GM12874 (cell line): ENCODE data around the gene MGAT5.

Experiments used
- TF ChIP-seq, protein P1 (sequence below): IDR thresholded peaks from 2 replicates; pipeline ENCODE4 v1.5.1; 2011; ENCODE audit warnings: low read depth, mild to moderate bottlenecking, control low read depth, low read length, moderate library complexity; ENCODE audit not compliant: insufficient read depth

The MGAT5 gene

DNA sequence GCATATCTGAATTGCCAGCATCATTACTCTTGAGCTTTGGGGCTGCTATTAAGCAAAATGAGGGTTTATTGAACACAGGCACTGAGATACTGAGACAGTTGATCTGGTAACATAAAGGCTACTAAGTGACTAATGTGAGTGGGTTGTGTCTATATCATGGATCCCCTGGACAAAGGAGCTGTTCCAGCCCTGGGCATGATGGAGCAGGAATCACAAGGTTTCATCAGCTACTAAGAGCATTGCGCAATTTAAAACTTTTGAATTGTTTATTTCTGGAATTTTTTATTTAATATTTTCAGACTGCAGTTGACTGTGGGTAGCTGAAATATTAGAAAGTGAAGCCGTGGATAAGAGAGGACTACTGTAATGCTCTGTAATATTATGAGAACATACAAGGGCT lies 73.5 kb downstream of the MGAT5 start:
- TF ChIP-seq, protein P1, sequence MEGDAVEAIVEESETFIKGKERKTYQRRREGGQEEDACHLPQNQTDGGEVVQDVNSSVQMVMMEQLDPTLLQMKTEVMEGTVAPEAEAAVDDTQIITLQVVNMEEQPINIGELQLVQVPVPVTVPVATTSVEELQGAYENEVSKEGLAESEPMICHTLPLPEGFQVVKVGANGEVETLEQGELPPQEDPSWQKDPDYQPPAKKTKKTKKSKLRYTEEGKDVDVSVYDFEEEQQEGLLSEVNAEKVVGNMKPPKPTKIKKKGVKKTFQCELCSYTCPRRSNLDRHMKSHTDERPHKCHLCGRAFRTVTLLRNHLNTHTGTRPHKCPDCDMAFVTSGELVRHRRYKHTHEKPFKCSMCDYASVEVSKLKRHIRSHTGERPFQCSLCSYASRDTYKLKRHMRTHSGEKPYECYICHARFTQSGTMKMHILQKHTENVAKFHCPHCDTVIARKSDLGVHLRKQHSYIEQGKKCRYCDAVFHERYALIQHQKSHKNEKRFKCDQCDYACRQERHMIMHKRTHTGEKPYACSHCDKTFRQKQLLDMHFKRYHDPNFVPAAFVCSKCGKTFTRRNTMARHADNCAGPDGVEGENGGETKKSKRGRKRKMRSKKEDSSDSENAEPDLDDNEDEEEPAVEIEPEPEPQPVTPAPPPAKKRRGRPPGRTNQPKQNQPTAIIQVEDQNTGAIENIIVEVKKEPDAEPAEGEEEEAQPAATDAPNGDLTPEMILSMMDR, result no peak

DNA sequence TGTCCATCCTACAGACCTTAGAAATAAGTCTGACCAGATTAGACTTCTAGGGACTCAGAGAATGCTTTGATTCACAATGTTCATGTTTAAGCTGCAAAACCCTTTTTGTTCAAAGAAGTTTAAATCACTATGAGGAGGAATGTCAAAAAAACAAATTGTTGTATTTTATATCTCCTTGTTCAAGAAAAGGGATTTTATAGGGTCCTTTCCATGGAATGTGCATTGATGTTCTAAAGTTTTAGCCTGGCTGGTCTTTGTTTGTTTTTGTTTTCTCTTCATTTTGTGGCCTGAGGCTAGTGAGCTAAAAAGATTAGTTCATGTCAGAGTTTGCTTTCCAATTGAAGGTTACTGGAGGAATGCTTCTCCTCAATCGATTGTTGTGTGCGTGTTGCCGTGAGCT lies 77.2 kb downstream of the MGAT5 start:
- TF ChIP-seq, protein P1, result no peak

DNA sequence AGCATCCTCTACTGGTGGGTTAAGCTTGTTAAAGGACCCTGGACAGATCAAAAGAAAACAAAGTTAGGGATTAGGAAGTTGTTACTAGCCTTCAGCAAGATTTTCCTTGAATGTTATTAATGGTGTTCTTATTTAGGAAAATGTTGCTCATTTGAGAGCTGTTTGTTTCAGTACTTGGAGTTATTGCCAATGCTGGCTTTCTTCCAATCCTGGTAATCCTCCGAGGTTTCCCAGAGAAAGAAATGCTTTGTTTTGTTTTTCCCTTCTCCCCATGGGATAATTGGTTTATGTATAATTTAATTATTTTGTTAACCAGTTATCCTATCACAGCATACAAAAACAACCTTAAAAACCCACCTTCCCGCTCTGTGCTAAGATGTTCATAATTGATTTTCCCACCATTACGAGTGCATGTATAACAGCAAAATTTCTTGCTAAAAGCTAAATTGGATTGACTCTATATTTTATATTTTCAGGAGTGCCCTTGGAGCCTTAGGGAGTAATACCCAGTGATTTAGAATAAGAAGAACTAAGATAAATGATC lies 79.8 kb downstream of the MGAT5 start:
- TF ChIP-seq, protein P1, result no peak

DNA sequence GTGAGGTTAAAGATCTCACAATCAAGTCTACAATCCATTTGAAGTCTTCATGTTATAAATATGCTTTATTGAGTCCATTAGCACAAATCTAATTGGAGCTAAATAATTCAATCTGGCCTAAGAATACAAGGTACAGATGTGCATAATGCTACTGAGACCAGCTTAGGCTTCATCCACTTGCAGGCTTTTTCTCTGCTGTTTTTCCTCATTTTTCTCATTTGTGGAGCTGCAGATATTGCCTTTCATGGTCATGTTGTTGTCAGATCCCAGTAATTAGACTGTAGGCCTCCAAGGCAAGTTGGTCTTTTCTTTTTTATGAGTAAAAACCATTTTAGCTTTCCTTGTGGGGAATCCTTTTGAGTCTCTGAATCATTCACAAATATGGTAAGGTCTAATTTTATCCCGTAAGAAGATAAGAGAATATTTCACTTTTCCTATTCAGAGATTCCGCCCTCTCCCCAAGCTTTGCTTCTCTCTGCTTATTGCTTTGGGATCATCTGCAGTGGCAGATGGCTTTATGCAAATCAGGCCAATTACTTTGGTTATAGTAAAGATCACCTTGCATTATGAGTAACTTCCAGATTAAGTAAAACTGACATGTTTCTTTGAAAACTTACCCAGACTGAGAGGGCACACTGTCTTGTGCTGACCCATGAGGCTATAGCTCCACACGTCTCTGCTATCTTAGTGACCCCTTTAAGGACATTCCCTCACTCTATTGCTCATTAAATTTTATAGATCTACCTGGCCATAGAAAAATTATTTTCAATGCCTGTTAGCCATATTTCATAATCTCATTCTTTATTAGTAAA lies 80.9 kb downstream of the MGAT5 start:
- TF ChIP-seq, protein P1, result no peak

DNA sequence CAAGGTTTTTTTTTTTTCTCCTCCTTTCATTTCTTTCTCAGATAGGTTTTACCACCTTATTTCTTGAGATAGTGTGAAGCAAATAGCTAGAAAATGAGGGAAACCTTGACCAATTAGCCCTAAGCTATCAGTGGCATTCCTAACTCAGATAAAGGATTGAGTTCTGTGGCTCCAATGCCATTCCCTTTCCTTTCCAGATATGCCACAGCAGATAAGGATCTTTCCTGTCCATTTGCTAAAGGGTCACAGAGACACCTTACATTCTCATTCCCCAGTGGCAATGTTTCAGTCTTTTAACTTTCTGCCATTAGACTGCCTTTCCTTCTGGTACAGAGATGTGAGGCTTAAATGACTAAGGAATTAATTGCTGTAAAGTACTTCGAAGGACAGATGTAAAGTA lies 81.7 kb downstream of the MGAT5 start:
- TF ChIP-seq, protein P1, result no peak

DNA sequence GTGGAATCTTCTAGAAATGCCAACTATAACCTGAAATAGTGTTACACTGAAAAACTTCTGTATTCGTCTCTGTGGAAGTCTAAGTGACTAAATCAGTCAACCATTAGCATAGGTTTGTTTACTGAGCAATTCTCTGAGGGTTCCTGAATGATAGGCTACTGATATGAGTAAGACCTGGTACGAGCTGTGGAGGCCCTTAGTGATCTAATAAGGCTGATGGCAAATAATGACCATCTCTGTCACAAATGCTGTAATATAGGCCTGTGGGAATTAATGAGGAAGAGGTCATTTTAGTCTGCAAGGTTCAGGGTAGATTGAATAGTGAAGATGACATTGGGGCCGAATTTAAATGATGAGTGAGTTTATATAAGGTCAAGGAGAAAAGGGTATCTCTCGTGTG lies 82.5 kb downstream of the MGAT5 start:
- TF ChIP-seq, protein P1, result no peak

DNA sequence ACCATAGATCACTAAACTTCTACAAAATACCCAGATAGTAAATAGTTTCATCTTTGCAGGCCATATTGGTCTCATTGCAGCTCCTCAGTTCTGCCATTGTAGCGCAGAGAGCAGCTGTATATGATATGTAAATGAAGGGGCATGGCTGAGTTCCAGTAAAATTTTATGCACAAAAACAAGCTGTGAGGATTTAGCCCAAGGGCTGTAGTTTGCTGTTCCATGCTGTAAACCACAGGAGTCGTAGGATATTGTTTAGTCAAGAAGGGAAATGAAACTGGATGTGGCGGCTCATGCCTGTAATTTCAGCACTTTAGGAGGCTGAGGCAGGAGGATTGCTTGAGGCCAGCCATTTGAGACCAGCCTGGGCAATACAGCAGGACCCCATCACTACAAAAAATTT lies 83.0 kb downstream of the MGAT5 start:
- TF ChIP-seq, protein P1, result no peak
